AG04450 (cell line): ENCODE measurements around the gene SEC11C. TPM values are rescaled to one million over a fixed set of nuclear protein-coding genes. Genes with fewer than 3 reads are reported as not detected.

Experiments used
- CTCF ChIA-PET: fragments of 300-600, 350-600 bp; formaldehyde crosslinking; extraction: SDS; loops from one replicate; lab custom pipeline; 2022; ENCODE audit warnings: antibody characterized with exemption, inconsistent platforms; lab: Charles Lee
- POLR2A ChIA-PET: fragments of 350-600 bp; formaldehyde crosslinking; extraction: SDS; loops from one replicate; lab custom pipeline; 2021; ENCODE audit warnings: antibody characterized with exemption, inconsistent platforms; lab: Yijun Ruan, JAX
- DNase-seq: peaks from one replicate; pipeline ENCODE4 v3.0.0-alpha.2; 2011; ENCODE audit warnings: low read depth, low spot score
- H3K27ac ChIP-seq: one replicate; pipeline ENCODE4 v1.5.1; 2012; ENCODE audit warnings: low read depth, low read length, control low read depth
- H3K27me3 ChIP-seq: one replicate; pipeline ENCODE4 v1.6.0; 2012; ENCODE audit warnings: low read length; ENCODE audit not compliant: control insufficient read depth, insufficient read depth
- H3K4me3 ChIP-seq: 2 replicates; pipeline ENCODE4 v1.5.1; 2011; ENCODE audit warnings: mild to moderate bottlenecking, low read depth, low read length, control low read depth
- H3K9me3 ChIP-seq: 2 replicates; pipeline ENCODE4 v1.5.1; 2012; ENCODE audit warnings: low read length; ENCODE audit not compliant: control insufficient read depth, insufficient read depth
- polyA plus RNA-seq: library from polyadenylated mRNA; depleted of rRNA; stranded (reverse); fragments of >200 nt; gene quantifications from 2 replicates; pipeline ENCODE4 v1.2.3, GENCODE V29; 2011
- TF ChIP-seq, protein P1 (sequence below): IDR thresholded peaks from 2 replicates; pipeline ENCODE4 v1.5.1; 2011; ENCODE audit warnings: low read depth, low read length, control low read depth, inconsistent platforms

The SEC11C gene
- polyA plus RNA-seq, 1 experiment, result 19.7 TPM

DNA sequence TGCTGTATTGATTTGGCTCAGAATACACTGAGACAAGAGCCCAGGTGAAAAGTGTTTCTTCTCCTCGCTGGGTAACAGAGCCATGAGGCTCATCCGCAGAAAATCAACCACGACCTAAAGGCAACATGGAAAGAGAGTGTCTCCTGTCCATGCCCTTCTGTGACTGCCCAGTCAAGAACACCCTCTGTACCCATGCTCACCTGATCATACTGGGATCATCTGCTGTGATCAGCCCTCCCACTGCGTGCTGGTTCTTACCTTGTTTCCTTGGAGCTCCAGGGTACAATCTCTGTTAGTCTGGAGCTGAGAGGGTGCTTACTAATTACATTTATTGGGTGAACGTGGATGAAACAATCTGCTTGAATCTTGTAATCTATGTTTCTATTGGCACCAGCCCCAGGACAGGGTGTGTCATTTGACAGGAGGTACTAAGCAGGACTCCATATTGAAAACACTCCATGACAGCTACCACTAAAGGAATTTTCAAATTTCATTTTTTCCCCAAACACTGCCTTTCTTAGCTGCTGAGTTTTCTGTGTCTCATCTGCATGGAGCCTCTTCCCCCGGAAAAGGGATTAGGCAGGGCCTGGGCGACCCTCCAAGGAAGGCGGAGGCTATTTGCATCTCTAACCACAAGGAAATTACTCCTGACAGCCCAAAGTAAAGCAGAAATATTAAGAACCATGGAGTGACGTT, 40.6 kb downstream of the SEC11C start:
- peak; percentile 8 for DNase-seq
- H3K27ac ChIP-seq, result no peak overlapping the region
- CTCF ChIA-PET, result no interaction called here
- H3K27me3 ChIP-seq, result peaks cover 9% of the 10 kb centered on the region
- no peaks in the 10 kb centered on the region for H3K9me3 ChIP-seq
- TF ChIP-seq, protein P1, sequence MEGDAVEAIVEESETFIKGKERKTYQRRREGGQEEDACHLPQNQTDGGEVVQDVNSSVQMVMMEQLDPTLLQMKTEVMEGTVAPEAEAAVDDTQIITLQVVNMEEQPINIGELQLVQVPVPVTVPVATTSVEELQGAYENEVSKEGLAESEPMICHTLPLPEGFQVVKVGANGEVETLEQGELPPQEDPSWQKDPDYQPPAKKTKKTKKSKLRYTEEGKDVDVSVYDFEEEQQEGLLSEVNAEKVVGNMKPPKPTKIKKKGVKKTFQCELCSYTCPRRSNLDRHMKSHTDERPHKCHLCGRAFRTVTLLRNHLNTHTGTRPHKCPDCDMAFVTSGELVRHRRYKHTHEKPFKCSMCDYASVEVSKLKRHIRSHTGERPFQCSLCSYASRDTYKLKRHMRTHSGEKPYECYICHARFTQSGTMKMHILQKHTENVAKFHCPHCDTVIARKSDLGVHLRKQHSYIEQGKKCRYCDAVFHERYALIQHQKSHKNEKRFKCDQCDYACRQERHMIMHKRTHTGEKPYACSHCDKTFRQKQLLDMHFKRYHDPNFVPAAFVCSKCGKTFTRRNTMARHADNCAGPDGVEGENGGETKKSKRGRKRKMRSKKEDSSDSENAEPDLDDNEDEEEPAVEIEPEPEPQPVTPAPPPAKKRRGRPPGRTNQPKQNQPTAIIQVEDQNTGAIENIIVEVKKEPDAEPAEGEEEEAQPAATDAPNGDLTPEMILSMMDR, result no peak
- POLR2A ChIA-PET, result no interaction called here
- no peak overlapping the region for H3K4me3 ChIP-seq

DNA sequence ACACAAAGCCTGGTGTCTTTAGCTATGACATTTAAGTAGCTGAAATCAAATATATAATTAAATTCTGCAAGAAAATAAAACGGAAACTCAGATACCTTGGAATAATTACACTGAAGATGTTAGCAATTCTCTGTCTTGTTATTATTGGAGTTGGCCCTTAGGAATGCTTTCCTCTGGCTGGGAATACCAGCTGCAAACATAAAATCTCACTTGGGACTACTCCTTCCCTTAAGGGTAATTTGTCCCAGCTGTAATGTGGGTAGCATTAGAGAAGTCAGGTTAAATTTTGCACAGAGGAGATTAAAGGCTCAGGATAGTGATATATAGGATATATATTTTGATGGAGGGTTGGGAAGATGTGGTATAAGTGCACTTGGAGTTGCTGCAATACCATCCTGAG, 43.0 kb downstream of the SEC11C start:
- ChIA-PET POLR2A (no interaction called here), CTCF (interaction anchor here (0.6 kb wide), 1 partner anchor 186 kb away, joined by 3 read pairs; no protein-coding TSS in a partner anchor)
- Histone ChIP-seq H3K4me3 (no peak overlapping the region), H3K9me3 (no peaks in the 10 kb centered on the region), H3K27ac (no peak overlapping the region), H3K27me3 (peaks cover 4% of the 10 kb centered on the region)
- TF ChIP-seq, protein P1, result no peak
- DNase-seq, result no peak

DNA sequence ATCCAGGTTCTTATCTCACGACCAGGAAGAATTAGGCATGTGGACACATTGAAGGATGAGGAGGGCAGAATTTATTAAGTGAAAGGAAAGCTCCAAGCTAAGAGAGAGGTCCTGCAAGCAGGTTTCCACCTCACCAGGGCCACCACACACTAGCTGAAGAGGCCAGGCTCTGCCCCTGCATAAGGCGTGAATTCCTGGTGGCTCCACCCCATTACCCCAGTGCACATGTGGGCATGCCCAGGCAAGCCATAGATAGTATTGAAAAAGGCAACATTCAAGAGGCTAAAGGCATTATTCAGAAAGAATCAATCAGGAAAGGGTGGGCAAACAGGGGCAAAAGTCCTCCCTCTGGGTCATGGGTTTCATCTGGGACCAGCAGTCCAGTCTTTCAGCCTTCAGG, 49.3 kb downstream of the SEC11C start:
- DNase-seq, result no peak
- Histone ChIP-seq H3K4me3 (no peak overlapping the region), H3K9me3 (no peaks in the 10 kb centered on the region), H3K27me3 (peaks cover 13% of the 10 kb centered on the region), H3K27ac (no peak overlapping the region)
- POLR2A ChIA-PET, result no interaction called here
- TF ChIP-seq, protein P1, result no peak
- CTCF ChIA-PET, result no interaction called here

DNA sequence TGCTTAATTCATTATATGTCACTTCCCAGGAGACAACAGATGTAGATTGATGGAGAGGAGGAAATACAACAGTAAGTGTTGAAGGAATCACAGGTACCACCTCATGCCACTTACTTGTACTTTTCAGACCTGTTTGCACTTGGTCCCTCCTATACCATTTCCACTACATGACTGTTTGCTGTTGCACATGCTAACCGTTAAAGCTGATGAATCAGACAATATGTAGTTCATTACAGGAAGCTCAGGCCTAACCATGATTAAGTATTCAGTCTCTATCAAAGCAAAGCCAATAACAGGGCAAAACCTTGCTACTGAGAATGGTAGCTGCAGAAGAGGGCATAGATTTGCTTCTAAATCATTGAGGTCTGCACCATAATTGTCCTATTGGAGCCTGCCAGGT, 50.1 kb downstream of the SEC11C start:
- TF ChIP-seq, protein P1, result no peak
- Histone ChIP-seq H3K27me3 (peaks cover 13% of the 10 kb centered on the region), H3K9me3 (no peaks in the 10 kb centered on the region), H3K4me3 (no peak overlapping the region), H3K27ac (no peak overlapping the region)
- ChIA-PET CTCF (no interaction called here), POLR2A (no interaction called here)
- no peak for DNase-seq

DNA sequence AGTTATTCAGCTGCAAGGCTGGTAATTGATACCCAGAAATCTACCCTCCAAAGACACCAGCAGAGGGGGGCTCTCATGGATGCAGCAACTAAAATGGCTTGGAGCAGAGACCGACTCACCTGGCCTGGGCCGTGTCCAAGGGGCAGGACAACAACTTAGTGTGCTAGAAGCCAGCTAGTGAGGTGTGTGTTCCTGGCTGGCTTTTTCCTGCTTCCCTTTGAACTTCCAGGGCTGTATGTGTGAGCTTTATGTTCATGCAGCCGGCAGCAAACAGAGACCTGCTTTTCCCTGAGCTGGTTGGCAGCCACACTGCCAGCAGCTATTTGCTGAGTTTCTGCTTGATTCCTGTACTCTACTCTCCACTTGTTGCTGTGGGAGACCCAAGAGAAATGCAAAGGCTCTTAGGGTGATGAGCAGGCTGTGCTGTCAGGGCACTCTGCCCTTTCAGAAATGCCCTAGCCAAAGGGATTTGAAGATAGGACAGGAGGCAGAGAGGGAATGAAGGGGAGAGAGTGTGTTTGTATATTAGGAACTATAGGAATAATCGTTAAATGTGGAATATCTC, 56.6 kb downstream of the SEC11C start:
- TF ChIP-seq, protein P1, result no peak
- no peak for DNase-seq
- Histone ChIP-seq H3K9me3 (no peaks in the 10 kb centered on the region), H3K27me3 (peaks cover 18% of the 10 kb centered on the region), H3K4me3 (no peak overlapping the region), H3K27ac (no peak overlapping the region)
- ChIA-PET CTCF (no interaction called here), POLR2A (no interaction called here)
